Measurements from ENCODE around the gene PTPRJ.

- TF ChIP-seq CTCF (conservative IDR thresholded peaks at IDR 0.05; ENCODE audit: low read depth, low read length) (no peak), EZH2phosphoT487 (IDR thresholded peaks at IDR 0.05; ENCODE audit: borderline replicate concordance, low read length) (no peak)
Measured at GRCh38 chr11:48058064-48058463, 77.7 kb downstream of the PTPRJ start.
